GM10847 (cell line): ENCODE results near the gene NT5DC1.

Experiments used
- POLR2A ChIP-seq: IDR thresholded peaks from 2 replicates; pipeline ENCODE4 v1.6.1; 2011; ENCODE audit not compliant: insufficient read length; ENCODE audit errors: extremely low read depth

The NT5DC1 gene

GRCh38 chr6:116191881-116192280, 91.2 kb downstream of the NT5DC1 start:
- no peak for TF ChIP-seq POLR2A

GRCh38 chr6:116192786-116193185, 92.1 kb downstream of the NT5DC1 start:
- no peak for TF ChIP-seq POLR2A

GRCh38 chr6:116196841-116197240, 96.2 kb downstream of the NT5DC1 start:
- TF ChIP-seq POLR2A: no peak

GRCh38 chr6:116200619-116201249, 100.1 kb downstream of the NT5DC1 start:
- no peak for TF ChIP-seq POLR2A

GRCh38 chr6:116201538-116201937, 100.9 kb downstream of the NT5DC1 start:
- TF ChIP-seq POLR2A: no peak

- TF ChIP-seq POLR2A: no peak
Measured at GRCh38 chr6:116205281-116205680, 104.6 kb downstream of the NT5DC1 start.

- TF ChIP-seq POLR2A: no peak
Measured at GRCh38 chr6:116206231-116206903, 105.7 kb downstream of the NT5DC1 start.

GRCh38 chr6:116208056-116208785, 107.6 kb downstream of the NT5DC1 start:
- no peak for TF ChIP-seq POLR2A

- TF ChIP-seq POLR2A: no peak
Measured at GRCh38 chr6:116210316-116210715, 109.7 kb downstream of the NT5DC1 start.

GRCh38 chr6:116210750-116211425, 110.2 kb downstream of the NT5DC1 start:
- TF ChIP-seq POLR2A: no peak

GRCh38 chr6:116214681-116215080, 114.0 kb downstream of the NT5DC1 start:
- no peak for TF ChIP-seq POLR2A

- TF ChIP-seq POLR2A: no peak
Measured at GRCh38 chr6:116215414-116215813, 114.8 kb downstream of the NT5DC1 start.

GRCh38 chr6:116217069-116217468, 116.4 kb downstream of the NT5DC1 start:
- TF ChIP-seq POLR2A: no peak

- no peak for TF ChIP-seq POLR2A
Measured at GRCh38 chr6:116218172-116218633, 117.5 kb downstream of the NT5DC1 start.

GRCh38 chr6:116218866-116219265, 118.2 kb downstream of the NT5DC1 start:
- no peak for TF ChIP-seq POLR2A

GRCh38 chr6:116221067-116221466, 120.4 kb downstream of the NT5DC1 start:
- no peak for TF ChIP-seq POLR2A

GRCh38 chr6:116221911-116222310, 121.3 kb downstream of the NT5DC1 start:
- TF ChIP-seq POLR2A: no peak
